COLO829 (cell line): ENCODE results near the gene ARHGAP42.

ENCODE experiments used
- DNase-seq: peaks from one replicate; pipeline ENCODE4 v3.0.0; 2012; ENCODE audit warnings: low spot score

ARHGAP42 gene

DNA sequence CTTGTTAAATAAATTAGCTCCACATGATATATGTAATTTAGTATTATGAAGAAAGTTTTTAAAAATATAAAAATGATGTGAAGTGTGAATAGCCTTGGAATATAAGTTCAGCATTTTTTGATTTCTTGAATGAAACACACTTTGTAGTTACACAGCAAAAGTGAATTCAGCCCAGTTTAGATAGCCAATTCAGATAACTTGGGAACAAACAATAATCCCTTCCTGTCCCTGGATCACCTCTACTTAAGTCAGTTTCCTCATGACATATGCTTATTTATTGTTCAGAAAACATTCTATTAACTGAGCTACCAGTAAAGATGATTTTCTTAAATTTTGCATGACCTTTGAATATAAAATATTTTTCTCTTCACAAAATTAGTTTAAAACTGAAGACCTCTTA lies 335.2 kb downstream of the ARHGAP42 start:
- DNase-seq = no peak

GRCh38 chr11:101028644-101029043 lies 341.6 kb downstream of the ARHGAP42 start:
- no peak for DNase-seq

DNA sequence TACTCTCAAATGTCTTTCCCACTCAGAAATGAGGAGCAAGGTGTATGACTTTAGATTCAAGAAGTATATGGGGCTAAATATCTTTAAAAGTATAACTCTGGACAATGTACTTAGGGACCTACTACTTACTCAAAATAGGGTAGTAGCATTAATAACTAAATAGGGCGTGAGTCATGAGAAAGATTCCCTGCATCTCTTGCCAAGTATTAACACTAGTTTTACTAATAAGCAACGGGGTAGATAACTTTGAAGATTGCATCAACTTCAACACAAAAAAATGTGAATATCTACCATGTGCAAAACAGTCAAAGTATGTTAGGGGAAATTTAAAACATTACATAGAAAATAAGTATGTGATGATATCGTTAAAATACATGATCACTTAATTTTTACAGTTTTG lies 342.9 kb downstream of the ARHGAP42 start:
- DNase-seq = no peak

- DNase-seq = no peak
Observed at GRCh38 chr11:101030692-101031091, 343.6 kb downstream of the ARHGAP42 start.

GRCh38 chr11:101031713-101032112 lies 344.6 kb downstream of the ARHGAP42 start:
- no peak for DNase-seq

DNA sequence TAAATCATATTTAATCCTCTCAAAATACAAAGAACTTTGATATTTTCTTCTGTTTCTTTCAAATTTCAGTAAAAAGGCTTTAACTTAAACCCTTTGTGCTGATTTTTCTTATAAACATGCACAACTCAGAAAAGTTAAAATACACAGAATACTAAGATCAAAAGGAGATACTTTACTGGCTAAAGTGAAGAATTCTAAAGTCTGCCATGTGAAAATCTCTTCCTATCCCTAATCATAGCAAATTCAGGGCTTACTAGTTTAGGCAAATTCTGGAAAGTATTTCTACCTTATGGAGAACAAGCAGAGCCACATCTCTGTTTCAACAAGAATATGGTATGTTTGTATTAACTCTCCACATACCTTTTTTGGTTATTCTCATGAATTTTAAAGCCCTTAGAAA lies 345.9 kb downstream of the ARHGAP42 start:
- no peak for DNase-seq

- no peak for DNase-seq
Observed at GRCh38 chr11:101034076-101034475, 347.0 kb downstream of the ARHGAP42 start.

GRCh38 chr11:101035872-101036271 lies 348.8 kb downstream of the ARHGAP42 start:
- DNase-seq = no peak
